ENCODE results near the gene RBM34.

DNA sequence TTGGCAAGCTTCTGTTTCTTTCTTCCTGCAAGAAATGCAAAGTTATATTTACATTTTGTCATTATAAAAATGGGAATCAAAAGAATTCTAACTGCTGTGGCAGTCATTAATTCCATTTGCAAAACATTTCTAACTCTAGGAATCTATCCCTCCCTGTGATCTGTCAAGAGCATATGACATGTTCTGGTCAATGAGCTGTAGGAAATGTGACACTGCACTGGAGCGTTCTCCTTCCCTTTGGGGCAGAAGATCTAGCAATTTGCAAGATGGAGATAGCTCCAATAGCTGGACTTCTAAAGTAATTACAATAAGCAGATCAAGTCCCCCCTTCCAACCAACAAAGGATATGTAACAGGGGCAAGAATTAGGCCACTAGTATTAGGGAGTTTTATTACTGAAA lies 38.7 kb downstream of the RBM34 start:
- TF ChIP-seq POLR2AphosphoS5 (IDR thresholded peaks at IDR 0.05): no peak
- TF ChIP-seq, protein P1, sequence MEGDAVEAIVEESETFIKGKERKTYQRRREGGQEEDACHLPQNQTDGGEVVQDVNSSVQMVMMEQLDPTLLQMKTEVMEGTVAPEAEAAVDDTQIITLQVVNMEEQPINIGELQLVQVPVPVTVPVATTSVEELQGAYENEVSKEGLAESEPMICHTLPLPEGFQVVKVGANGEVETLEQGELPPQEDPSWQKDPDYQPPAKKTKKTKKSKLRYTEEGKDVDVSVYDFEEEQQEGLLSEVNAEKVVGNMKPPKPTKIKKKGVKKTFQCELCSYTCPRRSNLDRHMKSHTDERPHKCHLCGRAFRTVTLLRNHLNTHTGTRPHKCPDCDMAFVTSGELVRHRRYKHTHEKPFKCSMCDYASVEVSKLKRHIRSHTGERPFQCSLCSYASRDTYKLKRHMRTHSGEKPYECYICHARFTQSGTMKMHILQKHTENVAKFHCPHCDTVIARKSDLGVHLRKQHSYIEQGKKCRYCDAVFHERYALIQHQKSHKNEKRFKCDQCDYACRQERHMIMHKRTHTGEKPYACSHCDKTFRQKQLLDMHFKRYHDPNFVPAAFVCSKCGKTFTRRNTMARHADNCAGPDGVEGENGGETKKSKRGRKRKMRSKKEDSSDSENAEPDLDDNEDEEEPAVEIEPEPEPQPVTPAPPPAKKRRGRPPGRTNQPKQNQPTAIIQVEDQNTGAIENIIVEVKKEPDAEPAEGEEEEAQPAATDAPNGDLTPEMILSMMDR (IDR thresholded peaks at IDR 0.05): no peak
